B cell (primary cell): ENCODE measurements around the gene UBE2O. TPM values are rescaled to one million over a fixed set of nuclear protein-coding genes. Genes with fewer than 3 reads are reported as not detected.

Experiments used
- ATAC-seq: fragments of 200-7000 bp; cut with Tn5 transposase; one replicate; pipeline ENCODE4 v1.10.0; 2021; ENCODE audit warnings: low read depth, mild to moderate bottlenecking, moderate number of reproducible peaks, moderate library complexity
- CTCF ChIA-PET: fragments of 350-600 bp; sonication (Branson Sonifier 250); formaldehyde crosslinking; loops from one replicate; lab custom pipeline; 2021; ENCODE audit warnings: antibody characterized with exemption, inconsistent platforms; lab: Charles Lee
- POLR2A ChIA-PET: fragments of 350-600 bp; sonication (Branson Sonifier 250); formaldehyde crosslinking; loops from one replicate; lab custom pipeline; 2021; ENCODE audit warnings: antibody characterized with exemption; lab: Charles Lee
- DNase-seq: peaks from one replicate; pipeline ENCODE4 v3.0.0; 2013
- H2AFZ ChIP-seq: 2 replicates; pipeline ENCODE4 v1.6.1; 2012; ENCODE audit warnings: mild to moderate bottlenecking, low read depth, low read length; ENCODE audit not compliant: insufficient read depth, poor library complexity, severe bottlenecking
- H3K27ac ChIP-seq, 2 donors: 1 replicate in 1 of 2; 2 replicates in 1 of 2; pipeline ENCODE4 v1.5.1; 2012 to 2013; ENCODE audit warnings: low read length in 2 of 2, mild to moderate bottlenecking in 2 of 2, moderate library complexity in 1 of 2
- H3K27me3 ChIP-seq, 4 experiments: fragments of 200-600 bp in 1 of 4; sonication (generic) in 1 of 4; replicated peaks in 1 of 4; 1 replicate in 2 of 4; 2 replicates in 2 of 4; pipeline versions ENCODE4 v1.6.1 to v1.7.0; 2013 to 2016; ENCODE audit warnings: low read length in 3 of 4, mild to moderate bottlenecking in 2 of 4, mixed read lengths in 1 of 4, moderate library complexity in 1 of 4; ENCODE audit not compliant: insufficient read depth in 4 of 4, control insufficient read depth in 3 of 4; ENCODE audit errors: control extremely low read depth in 1 of 4
- H3K36me3 ChIP-seq, 2 experiments: replicated peaks in 1 of 2; 1 replicate in 1 of 2; 2 replicates in 1 of 2; pipeline versions ENCODE4 v1.6.1 to v1.7.1; 2013; ENCODE audit warnings: low read length in 1 of 2; ENCODE audit not compliant: insufficient read depth in 2 of 2, control insufficient read depth in 1 of 2; ENCODE audit errors: control extremely low read depth in 1 of 2, extremely low read depth in 1 of 2
- H3K4me1 ChIP-seq, 2 donors: fragments of 200-600 bp in 1 of 2; sonication (generic) in 1 of 2; 1 replicate in 1 of 2; 2 replicates in 1 of 2; pipeline versions ENCODE4 v1.5.1 to v1.6.1; 2013 to 2017; ENCODE audit warnings: low read length in 2 of 2; ENCODE audit not compliant: control insufficient read depth in 2 of 2, insufficient read depth in 2 of 2
- H3K4me2 ChIP-seq: replicated peaks from 2 replicates; pipeline ENCODE3; 2012; ENCODE audit warnings: mild to moderate bottlenecking, low read depth, low read length; ENCODE audit not compliant: poor library complexity, severe bottlenecking
- H3K4me3 ChIP-seq, 5 experiments: fragments of 200-600 bp in 1 of 5; sonication (generic) in 1 of 5; 1 replicate in 3 of 5; 2 replicates in 2 of 5; pipeline versions ENCODE4 v1.5.1 to v1.7.0; 2011 to 2016; ENCODE audit warnings: low read length in 4 of 5, mild to moderate bottlenecking in 4 of 5, low read depth in 2 of 5, control low read depth in 1 of 5, moderate library complexity in 1 of 5; ENCODE audit not compliant: insufficient read depth in 1 of 5; ENCODE audit errors: control extremely low read depth in 1 of 5, extremely low read depth in 1 of 5
- H3K79me2 ChIP-seq: fragments of 200-600 bp; sonication (generic); one replicate; pipeline ENCODE4 v1.6.0; 2016; ENCODE audit warnings: low read length; ENCODE audit not compliant: control insufficient read depth, insufficient read depth
- H3K9ac ChIP-seq: fragments of 200-600 bp; sonication (generic); 2 replicates; pipeline ENCODE4 v1.6.1; 2017; ENCODE audit warnings: mild to moderate bottlenecking, low read length, moderate library complexity
- H3K9me3 ChIP-seq, 3 donors: one replicate each; pipeline versions ENCODE4 v1.6.1 to v1.7.1; 2013; ENCODE audit warnings: low read length in 2 of 3; ENCODE audit not compliant: control insufficient read depth in 2 of 3, insufficient read depth in 1 of 3; ENCODE audit errors: control extremely low read depth in 1 of 3
- H4K20me1 ChIP-seq: 2 replicates; pipeline ENCODE4 v1.6.0; 2012; ENCODE audit warnings: mild to moderate bottlenecking, low read length; ENCODE audit not compliant: insufficient read depth, control insufficient read depth, poor library complexity, severe bottlenecking
- H3K27ac Mint-ChIP-seq: one replicate; pipeline ENCODE4 v1.8.0; 2021; ENCODE audit warnings: mixed read lengths
- H3K27me3 Mint-ChIP-seq: one replicate; pipeline ENCODE4 v1.8.0; 2021; ENCODE audit warnings: mixed read lengths
- H3K4me1 Mint-ChIP-seq: one replicate; pipeline ENCODE4 v1.8.0; 2021; ENCODE audit warnings: mixed read lengths
- H3K4me3 Mint-ChIP-seq: one replicate; pipeline ENCODE4 v1.8.0; 2021; ENCODE audit warnings: mixed read lengths
- H3K9me3 Mint-ChIP-seq: one replicate; pipeline ENCODE4 v1.8.0; 2022; ENCODE audit warnings: mixed read lengths; ENCODE audit not compliant: insufficient read depth
- EZH2 ChIP-seq: IDR thresholded peaks from 2 replicates; pipeline ENCODE4 v1.6.1; 2012; ENCODE audit warnings: borderline replicate concordance, low read depth, mild to moderate bottlenecking, moderate library complexity, low read length; ENCODE audit not compliant: insufficient read depth, poor library complexity, severe bottlenecking
- WGBS: methylation state at CpG from one replicate; pipeline ENCODE4 v1.1.5; 2013; ENCODE audit warnings: missing lambda C conversion rate; ENCODE audit not compliant: insufficient coverage; 5-methylcytosine and 5-hydroxymethylcytosine counted together
- intact Hi-C: fragments of 100-400 bp; cut with micrococcal nuclease; formaldehyde crosslinking; loops from one replicate; pipeline ENCODE4 v1.10.0; 2022
- polyA plus RNA-seq: library from polyadenylated mRNA; depleted of rRNA; stranded (reverse); fragments of >200 nt; gene quantifications from 2 replicates; pipeline ENCODE4 v1.2.3, GENCODE V29; 2012
- total RNA-seq, 2 donors: library from RNA; stranded (reverse); fragments of 120-200 nt in 1 of 2; gene quantifications; 1 replicate in 1 of 2; 2 replicates in 1 of 2; pipeline versions ENCODE4 v1.2.3 to v1.2.4, GENCODE V29; 2013 to 2022
- TF ChIP-seq, protein P1 (sequence below): fragments of 200-600 bp; IDR thresholded peaks from one replicate; pipeline ENCODE4 v1.8.0; 2022; ENCODE audit warnings: antibody characterized with exemption, mild to moderate bottlenecking

The UBE2O gene
- total and polyA plus RNA-seq, 2 donors (not counting 1 experiment from before 2014, with no cell fraction given) = 41.3 to 54.0 TPM

DNA sequence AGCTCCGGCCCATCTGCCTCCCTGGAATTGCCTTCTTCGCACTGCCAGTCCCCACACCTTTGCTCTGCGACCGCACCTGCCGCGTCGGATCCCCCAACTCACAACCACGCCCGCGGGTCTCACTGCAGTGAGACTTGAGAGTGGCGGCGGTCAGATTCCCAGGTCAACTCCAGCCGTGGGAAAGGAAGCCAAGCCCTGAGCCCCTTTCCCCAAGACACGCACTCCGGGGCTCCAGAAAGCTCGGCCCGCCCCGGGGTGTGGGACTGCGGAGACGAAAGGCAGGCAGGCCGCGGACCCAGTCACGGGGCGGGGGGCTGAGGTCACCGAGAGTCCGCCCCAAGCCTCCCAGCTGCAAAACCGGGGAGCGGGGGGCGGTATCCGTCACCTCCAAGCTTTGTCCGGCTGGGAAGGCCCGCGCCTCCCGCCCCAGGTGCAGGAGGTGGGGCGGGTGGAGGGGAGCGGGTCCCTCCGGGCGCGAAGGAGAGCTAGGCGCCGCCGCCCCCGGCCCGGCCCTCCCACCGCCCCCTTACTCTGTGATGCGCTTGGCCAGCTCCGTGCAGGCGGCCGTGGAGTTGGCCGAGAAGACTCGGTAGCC lies 99.9 kb downstream of the UBE2O start:
- Histone ChIP-seq H3K4me2 (peak overlapping the region; percentile 97), H3K79me2 (peaks cover 18% of the 10 kb centered on the region), H3K4me3 (peak overlapping the region in 4 of 5 experiments; percentile 66 to 88 (median 74)), H4K20me1 (no peaks in the 10 kb centered on the region), H3K36me3 (no peaks in the 10 kb centered on the region), H2AFZ (peak overlapping the region; percentile 96), H3K4me1 (peaks cover 7 to 16% of the 10 kb centered on the region in 2 donors), H3K27me3 (no peaks in the 10 kb centered on the region), H3K9ac (peak overlapping the region; percentile 77), H3K27ac (peak overlapping the region in 1 of 2 donors; percentile 94), H3K9me3 (no peaks in the 10 kb centered on the region)
- ChIA-PET POLR2A (interaction anchor here (0.6 to 2.0 kb wide), 6 partner anchors 12 to 494 kb away, joined by 3 to 7 read pairs (median 4); no protein-coding TSS in a partner anchor), CTCF (interaction anchor here (0.7 to 3.9 kb wide), 3 partner anchors 32 to 616 kb away, joined by 3 to 32 read pairs (median 15); partner anchors contain the start of gene SPHK1)
- no peaks in the 10 kb centered on the region for H3K27me3 Mint-ChIP-seq
- ATAC-seq (no peak), DNase-seq (no peak)
- no peak for TF ChIP-seq EZH2
- TF ChIP-seq, protein P1, sequence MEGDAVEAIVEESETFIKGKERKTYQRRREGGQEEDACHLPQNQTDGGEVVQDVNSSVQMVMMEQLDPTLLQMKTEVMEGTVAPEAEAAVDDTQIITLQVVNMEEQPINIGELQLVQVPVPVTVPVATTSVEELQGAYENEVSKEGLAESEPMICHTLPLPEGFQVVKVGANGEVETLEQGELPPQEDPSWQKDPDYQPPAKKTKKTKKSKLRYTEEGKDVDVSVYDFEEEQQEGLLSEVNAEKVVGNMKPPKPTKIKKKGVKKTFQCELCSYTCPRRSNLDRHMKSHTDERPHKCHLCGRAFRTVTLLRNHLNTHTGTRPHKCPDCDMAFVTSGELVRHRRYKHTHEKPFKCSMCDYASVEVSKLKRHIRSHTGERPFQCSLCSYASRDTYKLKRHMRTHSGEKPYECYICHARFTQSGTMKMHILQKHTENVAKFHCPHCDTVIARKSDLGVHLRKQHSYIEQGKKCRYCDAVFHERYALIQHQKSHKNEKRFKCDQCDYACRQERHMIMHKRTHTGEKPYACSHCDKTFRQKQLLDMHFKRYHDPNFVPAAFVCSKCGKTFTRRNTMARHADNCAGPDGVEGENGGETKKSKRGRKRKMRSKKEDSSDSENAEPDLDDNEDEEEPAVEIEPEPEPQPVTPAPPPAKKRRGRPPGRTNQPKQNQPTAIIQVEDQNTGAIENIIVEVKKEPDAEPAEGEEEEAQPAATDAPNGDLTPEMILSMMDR = no peak
- peak overlapping the region; percentile 99 for H3K4me3 Mint-ChIP-seq
- H3K27ac Mint-ChIP-seq = peak overlapping the region; percentile 99
- H3K9me3 Mint-ChIP-seq = no peaks in the 10 kb centered on the region
- WGBS = under 1% methylated on average over 51 of the region's 51 CpGs
- peaks cover 27% of the 10 kb centered on the region for H3K4me1 Mint-ChIP-seq
- intact Hi-C loops = loop anchor here (2.0 to 5.0 kb wide), 2 partner anchors 280 to 789 kb away; partner anchors contain the start of genes SEC14L1 and SRP68
